HG03354 (cell line): ENCODE results near the gene CRYAB.
A peak's percentile ranks its signal among the peaks of the same experiment; 100 is the strongest.
"Not testable (repeated sequence)": the region's sequence is repeated elsewhere in the genome, so short reads cannot be mapped to it uniquely, and the experiment has no call there.

Experiments used
- ATAC-seq: cut with Tn5 transposase; IDR thresholded peaks from one replicate; pipeline ENCODE4 v1.9.1; 2021; ENCODE audit warnings: mild to moderate bottlenecking; ENCODE audit not compliant: unreplicated experiment, poor library complexity, severe bottlenecking

The CRYAB gene

GRCh38 chr11:111935317-111936039 lies 23.9 kb upstream of the CRYAB start:
- ATAC-seq: no peak

GRCh38 chr11:111934306-111934705 lies 22.7 kb upstream of the CRYAB start:
- no peak for ATAC-seq

- ATAC-seq: no peak
These were observed 22.3 kb upstream of the CRYAB start for GRCh38 chr11:111933872-111934271.

- ATAC-seq: not testable (repeated sequence)
These were observed 21.6 kb upstream of the CRYAB start for GRCh38 chr11:111933176-111933575.

- ATAC-seq: no peak
These were observed 21.0 kb upstream of the CRYAB start for GRCh38 chr11:111932611-111932950.

- no peak for ATAC-seq
These were observed 18.9 kb upstream of the CRYAB start for GRCh38 chr11:111930472-111930871.

GRCh38 chr11:111926505-111927391 lies 15.2 kb upstream of the CRYAB start:
- ATAC-seq: peak; percentile 89

- ATAC-seq: no peak
These were observed 14.4 kb upstream of the CRYAB start for GRCh38 chr11:111925953-111926352.

GRCh38 chr11:111923951-111924350 lies 12.4 kb upstream of the CRYAB start:
- no peak for ATAC-seq

- no peak for ATAC-seq
These were observed 11.8 kb upstream of the CRYAB start for GRCh38 chr11:111923351-111923788.

- ATAC-seq: no peak
These were observed 11.2 kb upstream of the CRYAB start for GRCh38 chr11:111922803-111923202.

GRCh38 chr11:111921541-111922230 lies 10.1 kb upstream of the CRYAB start:
- no peak for ATAC-seq

GRCh38 chr11:111920908-111921307 lies 9.3 kb upstream of the CRYAB start:
- ATAC-seq: no peak

GRCh38 chr11:111918390-111919256 lies 7.1 kb upstream of the CRYAB start, which contains the start of gene C11orf52:
TSS of gene C11orf52 (plus strand) at chr11:111918913. CDS start at chr11:111918973, 60 bp downstream.
- ATAC-seq: no peak

GRCh38 chr11:111917788-111918187 lies 6.2 kb upstream of the CRYAB start:
- ATAC-seq: no peak

GRCh38 chr11:111917312-111917711 lies 5.7 kb upstream of the CRYAB start:
- ATAC-seq: no peak

GRCh38 chr11:111916768-111917167 lies 5.2 kb upstream of the CRYAB start:
- no peak for ATAC-seq

GRCh38 chr11:111913997-111914396 lies 2.4 kb upstream of the CRYAB start:
- no peak for ATAC-seq

- ATAC-seq: no peak
These were observed 1.7 kb upstream of the CRYAB start for GRCh38 chr11:111913031-111913861.
